ENCODE data around the gene NAPB. TPM values are rescaled to one million over a fixed set of nuclear protein-coding genes. Genes with fewer than 3 reads are reported as not detected.
"Not testable (repeated sequence)": the region's sequence is repeated elsewhere in the genome, so short reads cannot be mapped to it uniquely, and the experiment has no call there.

NAPB gene
- total RNA-seq = 9.9 and 10.8 TPM in 2 replicates

GRCh38 chr20:23420943-23421931 is at the start of gene NAPB:
NAPB (minus strand) TSS chr20:23421488; CDS start chr20:23421402, 86 bp downstream.
- TF ChIP-seq, protein P1, sequence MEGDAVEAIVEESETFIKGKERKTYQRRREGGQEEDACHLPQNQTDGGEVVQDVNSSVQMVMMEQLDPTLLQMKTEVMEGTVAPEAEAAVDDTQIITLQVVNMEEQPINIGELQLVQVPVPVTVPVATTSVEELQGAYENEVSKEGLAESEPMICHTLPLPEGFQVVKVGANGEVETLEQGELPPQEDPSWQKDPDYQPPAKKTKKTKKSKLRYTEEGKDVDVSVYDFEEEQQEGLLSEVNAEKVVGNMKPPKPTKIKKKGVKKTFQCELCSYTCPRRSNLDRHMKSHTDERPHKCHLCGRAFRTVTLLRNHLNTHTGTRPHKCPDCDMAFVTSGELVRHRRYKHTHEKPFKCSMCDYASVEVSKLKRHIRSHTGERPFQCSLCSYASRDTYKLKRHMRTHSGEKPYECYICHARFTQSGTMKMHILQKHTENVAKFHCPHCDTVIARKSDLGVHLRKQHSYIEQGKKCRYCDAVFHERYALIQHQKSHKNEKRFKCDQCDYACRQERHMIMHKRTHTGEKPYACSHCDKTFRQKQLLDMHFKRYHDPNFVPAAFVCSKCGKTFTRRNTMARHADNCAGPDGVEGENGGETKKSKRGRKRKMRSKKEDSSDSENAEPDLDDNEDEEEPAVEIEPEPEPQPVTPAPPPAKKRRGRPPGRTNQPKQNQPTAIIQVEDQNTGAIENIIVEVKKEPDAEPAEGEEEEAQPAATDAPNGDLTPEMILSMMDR (IDR thresholded peaks at IDR 0.05; ENCODE audit: insufficient read depth, low read length, severe bottlenecking) = peak; percentile 51
- Histone ChIP-seq H3K4me3 (ENCODE audit: low read depth, low read length) (peak within 1 kb of the TSS; percentile 94), H3K27me3 (ENCODE audit: control insufficient read depth, insufficient read depth, low read length) (no peaks in the 10 kb centered on the region), H3K36me3 (ENCODE audit: control insufficient read depth, insufficient read depth, low read length) (no peaks in the 10 kb centered on the region)
- peak; percentile 82 for DNase-seq (ENCODE audit: low read depth)
- FAIRE-seq = no peak

DNA sequence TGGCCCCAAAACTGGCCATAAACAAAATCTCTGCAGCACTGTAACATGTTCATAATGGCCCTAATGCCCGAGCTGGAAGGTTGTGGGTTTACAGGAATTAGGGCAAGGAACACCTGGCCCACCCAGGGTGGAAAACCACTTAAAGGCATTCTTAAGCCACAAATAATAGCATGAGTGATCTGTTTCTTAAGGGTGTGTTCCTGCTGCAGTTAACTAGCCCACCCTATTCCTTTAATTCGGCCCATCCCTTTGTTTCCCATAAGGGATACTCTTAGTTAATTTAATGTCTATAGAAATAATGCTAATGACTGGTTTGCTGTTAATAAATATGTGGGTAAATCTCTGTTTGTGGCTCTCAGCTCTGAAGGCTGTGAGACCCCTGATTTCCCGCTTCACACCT is 45.7 kb upstream of the NAPB start:
- not testable (repeated sequence) for FAIRE-seq; DNase-seq (ENCODE audit: low read depth); H3K27me3 ChIP-seq (ENCODE audit: control insufficient read depth, insufficient read depth, low read length); H3K4me3 ChIP-seq (ENCODE audit: low read depth, low read length); H3K36me3 ChIP-seq (ENCODE audit: control insufficient read depth, insufficient read depth, low read length)

DNA sequence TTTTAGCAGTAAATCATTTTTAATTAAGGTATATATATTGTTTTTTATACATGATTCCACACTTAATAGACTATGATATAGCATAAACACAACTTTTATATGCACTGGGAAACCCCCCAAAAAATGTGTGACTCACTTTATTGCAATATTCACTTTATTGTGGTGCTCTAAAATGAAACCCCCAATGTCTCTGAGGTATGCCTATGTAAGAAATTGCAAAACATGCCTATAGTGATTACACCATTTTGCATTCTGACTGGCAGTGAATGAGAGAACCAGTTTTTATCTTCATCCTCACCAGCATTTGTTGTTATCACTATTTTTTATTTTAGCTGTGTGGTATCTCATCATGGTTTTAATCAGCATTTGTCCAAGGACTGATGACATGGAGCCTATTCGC is 39.9 kb upstream of the NAPB start:
- FAIRE-seq (no peak), DNase-seq (ENCODE audit: low read depth) (no peak)
- H3K36me3 ChIP-seq (ENCODE audit: control insufficient read depth, insufficient read depth, low read length) = no peaks in the 10 kb centered on the region
- no peak overlapping the region for H3K4me3 ChIP-seq (ENCODE audit: low read depth, low read length)
- TF ChIP-seq, protein P1 (IDR thresholded peaks at IDR 0.05; ENCODE audit: insufficient read depth, low read length, severe bottlenecking) = no peak
- no peaks in the 10 kb centered on the region for H3K27me3 ChIP-seq (ENCODE audit: control insufficient read depth, insufficient read depth, low read length)

DNA sequence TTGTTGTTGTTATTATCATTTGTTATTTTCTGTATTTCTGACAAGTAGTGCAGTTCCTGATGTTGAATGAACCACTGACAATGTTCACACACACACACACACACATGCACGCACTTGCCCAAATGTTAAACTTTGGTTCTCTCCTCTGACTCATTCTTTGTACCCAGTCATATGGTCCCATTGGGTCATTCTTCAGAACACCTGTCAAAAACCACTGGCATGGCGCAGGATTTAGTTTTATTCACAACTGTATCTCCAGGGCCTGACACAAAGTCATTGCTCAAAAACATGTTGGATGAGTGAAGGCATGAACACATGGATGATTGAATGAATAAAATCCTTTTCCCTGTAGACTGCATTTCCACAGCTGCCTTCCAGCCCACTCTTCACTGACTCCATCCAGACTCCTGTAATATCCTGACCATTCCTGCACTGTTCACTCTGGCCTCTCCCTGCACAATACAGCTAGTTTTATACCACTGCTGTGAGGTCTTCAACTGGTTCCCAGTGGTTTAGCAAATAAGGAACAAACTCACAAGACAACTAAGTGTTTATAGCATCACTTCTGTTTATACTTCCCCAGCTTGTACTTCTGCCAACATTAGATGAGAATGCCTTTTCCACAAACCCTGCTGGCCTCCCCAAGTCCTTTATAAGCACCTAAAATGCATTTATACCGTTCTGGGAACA is 38.3 kb upstream of the NAPB start:
- TF ChIP-seq, protein P1 (IDR thresholded peaks at IDR 0.05; ENCODE audit: insufficient read depth, low read length, severe bottlenecking) = no peak
- DNase-seq (ENCODE audit: low read depth) (peak; percentile 28), FAIRE-seq (no peak)
- Histone ChIP-seq H3K27me3 (ENCODE audit: control insufficient read depth, insufficient read depth, low read length) (no peaks in the 10 kb centered on the region), H3K4me3 (ENCODE audit: low read depth, low read length) (no peak overlapping the region), H3K36me3 (ENCODE audit: control insufficient read depth, insufficient read depth, low read length) (no peaks in the 10 kb centered on the region)

DNA sequence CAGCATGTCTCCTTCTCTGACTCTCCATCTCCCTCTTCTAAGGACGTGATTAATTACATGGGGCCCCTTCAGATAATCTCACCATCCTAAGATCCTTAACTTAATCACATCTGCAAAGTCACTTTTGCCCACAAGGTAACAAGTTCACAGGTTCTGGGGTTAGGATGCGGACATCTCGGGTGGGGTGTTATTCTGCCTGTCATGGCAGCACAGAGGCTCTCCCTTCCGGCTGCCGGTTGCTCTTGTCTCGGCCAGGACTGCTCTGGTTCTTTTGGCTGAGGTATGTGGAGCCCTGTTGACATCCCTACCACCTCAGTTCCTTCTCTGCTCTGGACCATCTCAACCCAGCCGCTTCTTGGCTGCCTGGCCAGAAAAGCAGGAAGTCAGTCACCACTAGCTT is 35.6 kb upstream of the NAPB start:
- DNase-seq (ENCODE audit: low read depth) (no peak), FAIRE-seq (no peak)
- Histone ChIP-seq H3K27me3 (ENCODE audit: control insufficient read depth, insufficient read depth, low read length) (no peaks in the 10 kb centered on the region), H3K36me3 (ENCODE audit: control insufficient read depth, insufficient read depth, low read length) (no peaks in the 10 kb centered on the region), H3K4me3 (ENCODE audit: low read depth, low read length) (no peak overlapping the region)
- TF ChIP-seq, protein P1 (IDR thresholded peaks at IDR 0.05; ENCODE audit: insufficient read depth, low read length, severe bottlenecking) = no peak

DNA sequence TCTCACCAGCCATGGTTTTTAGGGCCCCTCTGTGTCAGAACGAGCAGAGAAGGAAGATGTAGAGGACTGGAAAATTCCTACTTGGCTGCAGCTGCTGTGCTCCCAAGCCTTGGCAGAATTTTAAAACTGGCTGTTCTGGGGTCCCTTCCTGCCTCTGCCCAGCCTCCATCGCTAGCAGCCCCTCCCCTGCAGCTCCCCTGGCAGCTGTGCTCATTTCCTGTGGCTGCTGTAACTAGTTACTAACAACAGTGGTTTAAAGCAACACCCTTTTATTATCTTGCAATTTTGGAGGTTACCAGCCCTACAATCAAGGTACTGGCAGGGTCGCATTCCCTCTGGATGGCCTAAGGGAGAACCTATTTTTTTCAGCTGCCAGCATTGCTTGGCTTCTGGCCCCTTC is 35.1 kb upstream of the NAPB start:
- TF ChIP-seq, protein P1 (IDR thresholded peaks at IDR 0.05; ENCODE audit: insufficient read depth, low read length, severe bottlenecking) = no peak
- no peak for FAIRE-seq
- H3K4me3 ChIP-seq (ENCODE audit: low read depth, low read length) = no peak overlapping the region
- no peaks in the 10 kb centered on the region for H3K27me3 ChIP-seq (ENCODE audit: control insufficient read depth, insufficient read depth, low read length)
- no peaks in the 10 kb centered on the region for H3K36me3 ChIP-seq (ENCODE audit: control insufficient read depth, insufficient read depth, low read length)
- DNase-seq (ENCODE audit: low read depth) = no peak

Data from bronchial epithelial cell (primary cell).